GM12865 (cell line): ENCODE measurements around the gene WWP2.

Source experiments
- DNase-seq: peaks from one replicate; pipeline ENCODE4 v3.0.0; 2010; ENCODE audit warnings: low read depth
- H3K4me3 ChIP-seq: 2 replicates; pipeline ENCODE4 v1.5.1; 2011; ENCODE audit warnings: mild to moderate bottlenecking, low read depth, low read length, control low read depth
- CTCF ChIP-seq: IDR thresholded peaks from 2 replicates; pipeline ENCODE4 v1.5.1; 2011; ENCODE audit warnings: low read length, control low read depth, low read depth, inconsistent platforms; ENCODE audit not compliant: insufficient read depth; ENCODE audit errors: missing control alignments

The WWP2 gene

GRCh38 chr16:69732101-69732500 is 30.0 kb upstream of the WWP2 start:
- no peak for TF ChIP-seq CTCF
- DNase-seq, result no peak

GRCh38 chr16:69741519-69741918 is 20.6 kb upstream of the WWP2 start:
- DNase-seq, result no peak
- no peak overlapping the region for H3K4me3 ChIP-seq
- no peak for TF ChIP-seq CTCF

More at GRCh38 chr16:69732101-69732500, 30.0 kb upstream of the WWP2 start:
- no peak overlapping the region for H3K4me3 ChIP-seq

- H3K4me3 ChIP-seq, result no peak overlapping the region
These were observed 19.9 kb upstream of the WWP2 start for GRCh38 chr16:69741951-69742904.

GRCh38 chr16:69744363-69745231 is 17.5 kb upstream of the WWP2 start:
- DNase-seq, result no peak
- TF ChIP-seq CTCF, result no peak
- H3K4me3 ChIP-seq, result no peak overlapping the region

More at GRCh38 chr16:69741951-69742904, 19.9 kb upstream of the WWP2 start:
- DNase-seq, result no peak
- TF ChIP-seq CTCF, result no peak

- no peak for DNase-seq
- TF ChIP-seq CTCF, result no peak
- no peak overlapping the region for H3K4me3 ChIP-seq
These were observed 16.9 kb upstream of the WWP2 start for GRCh38 chr16:69745232-69745612.

GRCh38 chr16:69745959-69746358 is 16.2 kb upstream of the WWP2 start:
- TF ChIP-seq CTCF, result no peak
- no peak for DNase-seq
- H3K4me3 ChIP-seq, result no peak overlapping the region
